K562 (cell line): ENCODE data around the gene ANKRD33. TPM values are rescaled to one million over a fixed set of nuclear protein-coding genes. Genes with fewer than 3 reads are reported as not detected.
A peak's percentile ranks its signal among the peaks of the same experiment; 100 is the strongest.

Experiments
- ATAC-seq: fragments of 200-7000 bp; cut with Tn5 transposase; 3 replicates; pipeline ENCODE4 v1.9.1; 2020; ENCODE audit warnings: moderate library complexity
- BruUV-seq: library from RNA; stranded (reverse); fragments of 400-500 nt; replicated peaks from 2 replicates; lab custom pipeline; 2021; lab: Mats Ljungman, UMichigan
- CTCF ChIA-PET: fragments of 300-600 bp; formaldehyde crosslinking; extraction: SDS; loops from one replicate; lab custom pipeline; 2021; ENCODE audit warnings: low intra/inter-chr PET ratio; lab: Yijun Ruan, JAX
- POLR2A ChIA-PET: fragments of 300-600, 350-650 bp; sonication (Branson Sonifier 250); formaldehyde crosslinking; extraction: SDS; loops from one replicate; lab custom pipeline; 2021; ENCODE audit warnings: antibody characterized with exemption, inconsistent platforms; lab: Yijun Ruan, JAX
- DNase-seq, 4 experiments: peaks; one replicate each; pipeline versions ENCODE4 v3.0.0 to v3.0.0-alpha.2; 2011 to 2018; ENCODE audit warnings: low spot score in 3 of 4, mixed read lengths in 3 of 4; ENCODE audit errors: extremely low read depth in 1 of 4
- FAIRE-seq: peaks from 2 replicates; lab custom pipeline; 2011; peaks lifted over from hg19 to GRCh38; lab: Jason Lieb, UNC
- H2AFZ ChIP-seq: 2 replicates; pipeline ENCODE4 v1.6.0; 2011; ENCODE audit warnings: low read depth, low read length, control low read depth, inconsistent platforms
- H3K27ac ChIP-seq: fragments of 200-600 bp; 3 replicates; pipeline ENCODE4 v1.8.0; 2011; ENCODE audit warnings: low read depth, mild to moderate bottlenecking, control low read depth, inconsistent platforms, low read length, moderate library complexity, mixed read lengths; ENCODE audit errors: extremely low read depth
- H3K27me3 ChIP-seq, 2 experiments: fragments of 300-600 bp in 1 of 2; 2 replicates in 1 of 2; 3 replicates in 1 of 2; pipeline versions ENCODE4 v1.6.0 to v1.8.0; 2011; ENCODE audit warnings: inconsistent platforms in 2 of 2, low read length in 2 of 2, mild to moderate bottlenecking in 1 of 2, mixed read lengths in 1 of 2, moderate library complexity in 1 of 2; ENCODE audit not compliant: control insufficient read depth in 2 of 2, insufficient read depth in 2 of 2
- H3K36me3 ChIP-seq: fragments of 300-600 bp; 3 replicates; pipeline ENCODE4 v1.8.0; 2011; ENCODE audit warnings: mild to moderate bottlenecking, low read length, inconsistent platforms; ENCODE audit not compliant: control insufficient read depth, insufficient read depth
- H3K4me1 ChIP-seq, 2 experiments: fragments of 200-600 bp in 1 of 2; replicated peaks in 1 of 2; 2 replicates in 1 of 2; 3 replicates in 1 of 2; pipeline versions ENCODE4 v1.5.1 to v1.8.0; 2011; ENCODE audit warnings: inconsistent platforms in 2 of 2, low read length in 2 of 2, mild to moderate bottlenecking in 1 of 2, mixed read lengths in 1 of 2, moderate library complexity in 1 of 2; ENCODE audit not compliant: control insufficient read depth in 2 of 2, insufficient read depth in 2 of 2
- H3K4me2 ChIP-seq: 2 replicates; pipeline ENCODE4 v1.6.1; 2011; ENCODE audit warnings: low read length, control low read depth, inconsistent platforms, mixed read lengths; ENCODE audit not compliant: insufficient read depth
- H3K4me3 ChIP-seq: fragments of 200-600 bp; sonication (generic), shearing (Covaris generic); 2 replicates; pipeline ENCODE4 v1.5.1; 2016; ENCODE audit warnings: control low read depth, inconsistent platforms
- H3K79me2 ChIP-seq: fragments of 200-600 bp; 3 replicates; pipeline ENCODE4 v1.8.0; 2011; ENCODE audit warnings: low read length, inconsistent platforms; ENCODE audit not compliant: control insufficient read depth, insufficient read depth
- H3K9ac ChIP-seq, 2 experiments: 2 replicates each; pipeline versions ENCODE4 v1.6.0 to v1.6.1; 2011; ENCODE audit warnings: low read depth in 2 of 2, low read length in 2 of 2, control low read depth in 1 of 2, inconsistent platforms in 1 of 2, mild to moderate bottlenecking in 1 of 2, mixed read lengths in 1 of 2; ENCODE audit not compliant: insufficient read depth in 1 of 2
- H3K9me1 ChIP-seq: one replicate; pipeline ENCODE4 v1.6.0; 2011; ENCODE audit warnings: inconsistent platforms, mild to moderate bottlenecking, low read length, moderate library complexity; ENCODE audit not compliant: control insufficient read depth, insufficient read depth
- H3K9me3 ChIP-seq: replicated peaks from 2 replicates; pipeline ENCODE4 v1.5.1; 2011; ENCODE audit warnings: low read depth, low read length, inconsistent platforms; ENCODE audit not compliant: control insufficient read depth, insufficient read depth
- H4K20me1 ChIP-seq: replicated peaks from 2 replicates; pipeline ENCODE4 v1.6.1; 2011; ENCODE audit warnings: low read length, inconsistent platforms, mixed read lengths; ENCODE audit not compliant: control insufficient read depth, insufficient read depth
- CCAR2 ChIP-seq: fragments of 200-400 bp; formaldehyde crosslinking; IDR thresholded peaks from 2 replicates; pipeline ENCODE4 v1.6.1; 2017; ENCODE audit warnings: mild to moderate bottlenecking, low read depth, low read length
- CREB3 ChIP-seq: fragments of 450-650 bp; conservative IDR thresholded peaks from 2 replicates; pipeline ENCODE4 v1.6.1; 2016; ENCODE audit warnings: missing genetic modification characterization, low read depth, mild to moderate bottlenecking, missing compliant biosample characterization, moderate library complexity
- CREM ChIP-seq: IDR thresholded peaks from 2 replicates; pipeline ENCODE4 v1.6.1; 2014; ENCODE audit warnings: antibody characterized with exemption, low read depth
- HMG20B ChIP-seq: fragments of 250-450 bp; sonication (Bioruptor Pico); IDR thresholded peaks from 2 replicates; pipeline ENCODE4 v1.5.0; 2021; ENCODE audit warnings: mild to moderate bottlenecking
- ILF3 ChIP-seq: fragments of 450-650 bp; IDR thresholded peaks from 2 replicates; pipeline ENCODE4 v1.6.1; 2018; ENCODE audit warnings: antibody characterized with exemption, mild to moderate bottlenecking, moderate library complexity, borderline replicate concordance
- KHSRP ChIP-seq: fragments of 450-650 bp; IDR thresholded peaks from 2 replicates; pipeline ENCODE4 v1.6.1; 2017
- PHTF2 ChIP-seq: fragments of 250-450 bp; sonication (Bioruptor Pico); IDR thresholded peaks from 2 replicates; pipeline ENCODE4 v1.5.0; 2021; ENCODE audit warnings: mild to moderate bottlenecking
- PKNOX1 ChIP-seq: fragments of 450-650 bp; IDR thresholded peaks from 2 replicates; pipeline ENCODE4 v1.6.1; 2016
- SAP30 ChIP-seq: fragments of 200-600 bp; sonication (generic); IDR thresholded peaks from 2 replicates; pipeline ENCODE4 v1.6.1; 2012; ENCODE audit warnings: borderline replicate concordance, low read depth, mild to moderate bottlenecking, moderate library complexity, low read length, control low read depth, inconsistent platforms; ENCODE audit not compliant: insufficient read depth, poor library complexity, severe bottlenecking
- SRSF9 ChIP-seq: fragments of 200-400 bp; formaldehyde crosslinking; IDR thresholded peaks from 2 replicates; pipeline ENCODE4 v1.6.1; 2017; ENCODE audit warnings: low read depth, low read length, borderline replicate concordance
- ZKSCAN3 ChIP-seq: fragments of 250-450 bp; sonication (Bioruptor Pico); IDR thresholded peaks from 2 replicates; pipeline ENCODE4 v1.4.0; 2020
- ZNF518B ChIP-seq: fragments of 250-450 bp; sonication (Bioruptor Pico); IDR thresholded peaks from 2 replicates; pipeline ENCODE4 v1.5.0; 2021; ENCODE audit warnings: mild to moderate bottlenecking, moderate library complexity
- ZNF639 ChIP-seq, 2 experiments: fragments of 200-800 bp in 1 of 2; sonication (Bioruptor generic) in 1 of 2; sonication (generic) in 1 of 2; formaldehyde crosslinking in 1 of 2; IDR thresholded peaks in 1 of 2; conservative IDR thresholded peaks in 1 of 2; 2 replicates each; pipeline versions ENCODE4 v1.5.0 to v1.6.1; 2016 to 2020; ENCODE audit warnings: missing compliant biosample characterization in 1 of 2, missing genetic modification characterization in 1 of 2, missing genetic modification reagents in 1 of 2
- WGBS: fragments of 100-300 bp; shearing (Covaris generic); methylation state at CpG from one replicate; pipeline ENCODE4 v1.1.6; 2016; ENCODE audit warnings: low coverage, mixed read lengths; ENCODE audit not compliant: insufficient coverage; ENCODE audit errors: missing lambda C conversion rate; 5-methylcytosine and 5-hydroxymethylcytosine counted together
- in situ Hi-C: fragments of 300-500 bp; cut with MboI; formaldehyde crosslinking; loops from 4 replicates; pipeline ENCODE4 v1.15.0; 2018; ENCODE audit warnings: inconsistent platforms, mixed read lengths
- intact Hi-C: fragments of 100-400 bp; cut with micrococcal nuclease; formaldehyde crosslinking; loops from 2 replicates; pipeline ENCODE4 v1.14.2; 2022
- polyA plus RNA-seq, 8 experiments: library from polyadenylated mRNA; depleted of rRNA in 4 of 8; stranded (reverse) in 5 of 8; unstranded in 3 of 8; fragments of >200 nt; fragmentation: Nextera tagmentation in 2 of 8; fragmentation: Illumina TruSeq in 1 of 8; extraction: Ambion mirVana in 2 of 8; extraction: Trizol in 1 of 8; gene quantifications; 2 replicates each; pipeline versions ENCODE4 v1.2.1 to v1.2.3, GENCODE V29; 2011 to 2014; ENCODE audit warnings: inconsistent platforms in 1 of 8, missing spikeins in 1 of 8
- total RNA-seq, 7 experiments: library from RNA; depleted of rRNA in 6 of 7; stranded (reverse); fragments of >200 nt in 6 of 7; fragmentation: Illumina TruSeq in 2 of 7; extraction: Trizol in 2 of 7; gene quantifications; 2 replicates each; pipeline versions ENCODE4 v1.2.1 to v1.2.3, GENCODE V29; 2011 to 2021; ENCODE audit warnings: low replicate concordance in 1 of 7

The ANKRD33 gene
- total and polyA plus RNA-seq, 9 of the 15 experiments (the other 6 are each of a cell fraction or from before 2014, with no cell fraction given): 0.04 to 0.11 (median 0.07) TPM; not detected in 4

DNA sequence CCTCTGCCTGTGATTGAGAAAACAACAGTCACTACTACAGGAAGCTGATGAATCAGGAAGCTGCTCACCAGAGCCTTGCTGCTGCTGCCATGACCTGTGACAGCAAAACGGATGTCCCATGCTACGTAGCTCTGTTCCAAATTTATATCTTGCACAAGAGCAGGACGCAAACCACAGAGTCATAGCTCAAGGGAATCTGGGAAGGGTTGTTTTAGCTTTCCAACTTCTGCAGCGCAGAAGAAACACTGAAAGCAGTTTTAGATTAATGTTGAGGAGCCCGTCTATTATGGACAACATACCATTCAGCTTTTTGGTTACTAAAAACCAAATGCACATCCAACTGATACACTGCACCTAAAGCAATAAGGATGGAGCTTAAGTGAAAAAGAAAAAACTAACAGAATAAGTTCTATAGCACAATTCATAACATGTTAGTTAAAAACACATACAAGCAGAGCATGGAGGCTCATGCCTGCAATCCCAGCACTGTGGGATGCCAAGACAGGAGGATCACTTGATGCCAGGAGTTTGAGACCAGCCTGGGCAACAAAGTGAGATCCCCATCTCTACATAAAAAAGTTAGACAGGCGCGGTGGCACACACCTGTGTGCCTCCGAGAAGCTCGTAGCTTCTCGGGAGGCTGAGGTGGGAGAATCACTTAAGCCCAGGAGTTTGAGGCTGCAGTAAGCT lies 1.7 kb upstream of the ANKRD33 start:
- FAIRE-seq (peak; percentile 48), ATAC-seq (peak; percentile 64), DNase-seq (peak in 3 of 4 experiments; percentile 34 to 53 (median 46))
- Histone ChIP-seq H3K36me3 (no peaks in the 10 kb centered on the region), H3K9me3 (0 out of 2 replicates have a peak, but pooled peaks cover 2% of the 10 kb centered on the region), H3K79me2 (no peaks in the 10 kb centered on the region), H3K9ac (no peak overlapping the region), H3K4me2 (peak overlapping the region; percentile 34), H4K20me1 (no peaks in the 10 kb centered on the region), H2AFZ (peak overlapping the region; percentile 74), H3K4me3 (no peak overlapping the region), H3K9me1 (no peaks in the 10 kb centered on the region), H3K4me1 (peaks cover 30 to 31% of the 10 kb centered on the region in 2 experiments), H3K27me3 (no peaks in the 10 kb centered on the region), H3K27ac (peak overlapping the region; percentile 63; the same call in 2 of the 3 replicates)
- ChIA-PET POLR2A (interaction anchor here (0.6 to 1.2 kb wide), 4 partner anchors 11 to 1119 kb away, joined by 3 to 4 read pairs (median 3); no protein-coding TSS in a partner anchor), CTCF (no interaction called here)
- intact Hi-C loops (no loop called here), in situ Hi-C loops (no loop called here)
- WGBS: 54% methylated on average over 10 of the region's 10 CpGs
- BruUV-seq: no TSS peak
- TF ChIP-seq PKNOX1 (peak; percentile 29; the same call in 1 of the 2 replicates), ZNF639 (CRISPR knock-in tag; conservative IDR thresholded peaks at IDR 0.05 in 1 of 2, IDR thresholded peaks at IDR 0.05 in 1 of 2) (0 out of 4 replicates have a peak, but pooled peaks of 1 of the 2 experiments have one; percentile 41), HMG20B (no peak), CCAR2 (no peak), PHTF2 (CRISPR knock-in tag) (0 out of 2 replicates have a peak, but pooled peaks have one; percentile 24), KHSRP (no peak), ZKSCAN3 (CRISPR knock-in tag) (no peak), ILF3 (no peak), SAP30 (no peak), ZNF518B (no peak), SRSF9 (no peak), CREM (peak; percentile 63; the same call in 1 of the 2 replicates), CREB3 (tag) (0 out of 2 replicates have a peak, but pooled peaks have one; percentile 40)
